ENCODE results near the gene VPS41.

The VPS41 gene

DNA sequence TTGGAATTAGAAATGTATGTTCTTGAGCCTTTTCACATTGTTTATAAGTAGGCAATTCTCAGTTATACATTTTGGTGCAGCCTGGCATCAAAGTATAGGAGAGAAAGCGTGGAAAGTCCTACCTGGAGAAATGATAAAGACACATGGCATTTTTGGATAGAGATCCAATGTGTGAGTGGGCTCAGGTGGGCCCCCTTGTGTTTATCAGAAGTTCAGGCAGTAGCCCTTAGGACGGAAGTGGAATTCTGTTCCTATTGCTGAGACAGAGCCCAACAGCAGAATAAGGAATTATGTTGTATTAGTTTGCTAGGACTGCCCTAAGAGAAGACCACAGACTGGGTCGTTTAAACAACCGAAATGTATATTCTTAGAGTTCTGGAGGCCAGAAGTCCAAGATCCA, 192.6 kb downstream of the VPS41 start:
- DNase-seq = no peak

DNA sequence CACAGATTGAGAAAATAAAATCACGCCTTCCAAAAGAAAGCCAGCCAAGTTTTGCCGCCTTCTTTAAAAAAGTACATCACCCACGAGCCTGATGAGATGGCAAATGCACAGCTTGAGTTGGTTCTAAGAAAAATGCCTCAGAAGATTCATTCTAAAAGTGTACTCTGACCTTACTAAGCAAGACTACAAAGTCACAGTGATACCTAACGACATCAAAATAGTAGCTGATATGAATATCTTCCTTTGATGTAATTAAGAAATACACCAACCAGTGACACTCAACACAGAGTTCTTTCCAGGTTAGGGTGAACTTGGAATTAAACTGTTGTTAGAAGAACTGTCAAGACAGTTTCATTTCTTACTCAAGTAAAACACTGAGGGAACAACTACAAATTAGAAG, 199.9 kb downstream of the VPS41 start:
- DNase-seq = peak; percentile 50

DNA sequence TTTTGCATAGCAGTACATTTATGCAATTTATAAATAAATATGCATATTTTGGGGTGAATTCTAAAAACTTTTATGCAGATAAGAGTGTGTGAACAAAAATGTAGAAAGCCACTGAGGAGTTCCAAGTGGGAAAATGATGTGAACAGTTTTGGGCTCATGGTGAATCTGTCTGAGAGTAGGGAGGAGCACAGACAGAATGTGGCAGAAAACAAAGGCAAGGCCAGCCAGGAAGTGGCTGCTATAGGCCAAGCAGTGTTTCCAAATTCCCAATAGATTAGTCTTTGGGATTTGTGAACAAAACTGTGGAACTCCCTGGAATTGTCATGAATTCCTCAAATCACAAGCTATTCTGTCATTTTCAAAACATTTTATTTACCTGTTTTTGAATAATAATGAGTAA, 204.2 kb downstream of the VPS41 start:
- no peak for DNase-seq

DNA sequence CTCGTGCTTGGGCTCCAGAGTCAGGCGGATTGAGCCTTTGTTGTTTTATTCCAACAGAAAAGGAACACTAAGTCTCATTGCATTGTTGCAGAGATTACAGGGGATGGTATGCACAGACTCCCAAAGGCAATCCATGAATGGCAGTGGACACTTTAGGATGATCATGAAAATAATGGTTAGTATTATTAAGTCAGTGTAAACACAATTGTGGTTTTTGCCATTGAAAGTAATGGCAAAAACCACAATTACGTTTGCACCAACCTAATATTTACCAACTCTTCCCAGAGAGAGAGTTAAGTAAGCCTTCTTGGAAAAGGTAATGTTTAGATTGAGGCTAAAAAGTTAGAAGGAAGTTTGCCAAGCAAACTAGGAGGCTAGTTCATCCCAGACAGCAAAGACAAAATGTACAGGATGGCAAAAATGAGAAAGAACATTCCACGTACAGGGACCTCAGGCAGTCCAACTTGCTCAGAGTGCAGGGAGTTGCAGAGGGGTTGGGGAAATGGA, 204.9 kb downstream of the VPS41 start:
- no peak for DNase-seq

DNA sequence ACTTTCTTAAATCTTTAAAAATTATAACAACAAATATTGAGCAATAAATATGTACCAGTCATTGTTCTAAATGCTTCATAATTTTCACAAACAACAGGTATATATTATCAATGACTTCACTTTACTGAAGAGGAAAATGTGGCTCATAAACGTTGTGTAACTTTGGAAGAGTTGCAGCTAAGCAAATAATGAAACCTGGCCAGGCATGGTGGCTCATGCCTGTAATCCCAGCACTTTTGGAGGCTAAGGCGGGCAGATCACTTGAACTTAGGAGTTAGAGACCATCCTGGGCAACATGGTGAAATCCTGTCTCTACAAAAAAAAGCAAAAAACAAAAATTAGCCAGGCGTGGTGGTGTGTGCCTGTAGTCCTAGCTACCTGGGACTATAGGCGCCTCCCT, 205.9 kb downstream of the VPS41 start:
- no peak for DNase-seq

DNA sequence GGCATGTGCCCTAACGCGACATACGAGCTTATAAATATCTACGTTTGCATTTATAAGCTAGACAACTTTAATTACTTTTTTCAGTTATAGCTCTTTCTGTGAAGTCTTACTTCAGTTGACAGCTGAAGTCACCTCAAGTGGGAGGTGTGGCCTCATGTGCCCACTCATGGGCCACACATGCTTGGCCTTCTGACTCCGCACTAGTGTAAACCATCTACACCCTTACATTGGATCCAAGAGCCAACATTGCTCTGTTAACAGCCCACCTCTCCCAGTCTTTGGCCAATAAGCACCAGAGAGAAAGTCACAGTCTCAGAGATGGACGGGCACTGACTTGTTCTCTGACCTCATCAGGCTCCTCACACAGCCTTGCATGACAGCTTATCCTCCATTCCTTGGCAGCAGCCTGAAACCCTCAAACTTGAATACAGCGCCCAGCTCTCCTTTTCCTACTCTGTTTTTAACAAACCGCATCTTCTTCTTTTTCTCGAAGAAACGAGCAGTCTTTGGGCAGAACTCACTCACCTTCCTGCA, 206.9 kb downstream of the VPS41 start:
- no peak for DNase-seq

DNA sequence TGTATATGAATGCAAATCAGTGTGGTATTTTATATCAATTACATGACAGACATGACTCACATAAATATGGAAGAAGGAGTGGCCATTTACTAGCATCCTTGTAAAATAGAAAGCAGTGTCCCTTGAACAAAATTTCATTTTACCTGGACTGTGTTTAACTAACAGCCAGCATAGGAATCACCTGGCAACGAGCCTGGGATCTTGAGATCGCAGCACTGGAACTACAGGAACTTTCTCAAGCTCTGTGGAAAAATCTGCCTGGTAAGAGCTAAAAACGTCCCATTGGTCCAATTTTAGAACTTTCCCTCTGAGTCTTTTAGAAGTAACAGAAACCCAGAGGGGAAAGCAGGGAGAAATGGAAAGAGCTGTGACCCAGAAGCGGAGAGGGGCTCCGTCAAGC, 208.9 kb downstream of the VPS41 start:
- DNase-seq = no peak

DNA sequence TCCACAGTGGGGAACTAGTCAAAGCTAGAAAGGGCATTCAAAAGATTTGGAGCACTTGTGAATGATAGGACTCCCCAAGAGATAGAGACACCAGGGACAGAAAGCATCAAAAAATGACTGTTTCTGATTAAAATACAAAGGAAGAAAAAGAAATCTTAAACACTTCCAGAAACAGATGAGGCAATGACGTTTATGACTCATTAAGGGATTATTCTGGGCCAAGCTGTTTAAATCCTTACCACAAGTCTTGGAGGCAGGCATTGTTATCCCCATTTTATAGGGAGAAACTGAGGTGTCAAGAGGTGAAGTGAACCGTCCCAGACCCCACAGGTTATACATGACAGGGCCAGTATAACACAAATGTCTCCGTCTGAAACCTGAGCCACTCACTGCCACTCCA, 209.5 kb downstream of the VPS41 start:
- no peak for DNase-seq

DNA sequence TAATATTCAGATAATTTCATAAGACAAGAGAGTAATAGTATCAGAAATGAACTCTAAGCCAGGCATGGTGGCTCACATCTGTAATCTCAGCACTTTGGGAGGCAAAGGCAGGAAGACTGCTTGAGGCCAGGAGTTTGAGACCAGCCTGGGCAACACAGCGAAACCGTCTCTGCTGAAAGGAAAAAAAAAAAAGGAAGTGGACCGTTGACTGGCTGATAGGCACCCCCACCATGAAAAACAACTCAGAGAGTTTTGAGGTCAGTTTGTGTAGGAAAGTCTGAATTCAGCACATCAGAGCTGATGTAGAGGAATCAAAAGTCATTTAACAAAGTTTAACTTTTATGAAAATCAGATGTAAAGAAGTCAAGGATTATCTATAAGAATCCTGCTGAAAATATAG, 214.7 kb downstream of the VPS41 start:
- no peak for DNase-seq

DNA sequence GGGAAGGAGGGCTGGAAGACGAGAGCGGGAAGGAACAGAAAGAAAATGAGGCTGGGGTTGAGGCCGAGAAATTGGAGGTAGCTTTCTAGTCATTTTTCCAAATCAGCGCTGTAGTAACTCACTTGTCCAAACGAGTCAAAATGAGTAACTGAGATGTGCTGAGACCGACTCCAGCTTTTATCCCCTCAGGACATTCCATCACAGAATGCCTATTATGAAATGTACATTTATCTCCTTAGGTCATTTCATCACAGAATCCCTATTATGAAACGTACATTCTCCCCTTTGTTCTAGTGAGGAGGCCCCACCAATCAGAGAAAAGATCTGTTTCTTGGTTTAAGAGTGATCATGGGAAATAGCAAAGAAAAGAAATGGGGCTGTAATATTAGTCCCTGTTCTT, 222.1 kb downstream of the VPS41 start:
- DNase-seq = no peak

DNA sequence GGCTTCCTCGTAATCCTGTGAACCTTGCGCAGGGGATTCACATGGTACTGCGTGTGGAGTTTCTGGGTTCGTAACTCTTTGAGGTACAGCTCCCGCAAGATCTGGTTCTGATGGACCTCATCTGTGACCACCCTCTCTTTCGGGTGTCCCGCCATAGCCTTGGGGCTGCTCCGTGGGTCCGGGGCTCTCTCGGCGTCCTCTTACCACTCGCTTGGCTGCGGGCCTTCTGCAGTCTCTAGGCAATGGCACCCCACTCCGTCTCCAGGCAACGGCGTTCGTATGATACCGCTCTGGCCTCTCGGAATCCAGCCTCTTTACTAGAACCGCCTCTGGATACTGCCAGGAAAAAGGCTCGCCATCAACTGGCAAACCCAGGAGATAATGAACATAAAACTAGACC, 223.1 kb downstream of the VPS41 start:
- DNase-seq = no peak

DNA sequence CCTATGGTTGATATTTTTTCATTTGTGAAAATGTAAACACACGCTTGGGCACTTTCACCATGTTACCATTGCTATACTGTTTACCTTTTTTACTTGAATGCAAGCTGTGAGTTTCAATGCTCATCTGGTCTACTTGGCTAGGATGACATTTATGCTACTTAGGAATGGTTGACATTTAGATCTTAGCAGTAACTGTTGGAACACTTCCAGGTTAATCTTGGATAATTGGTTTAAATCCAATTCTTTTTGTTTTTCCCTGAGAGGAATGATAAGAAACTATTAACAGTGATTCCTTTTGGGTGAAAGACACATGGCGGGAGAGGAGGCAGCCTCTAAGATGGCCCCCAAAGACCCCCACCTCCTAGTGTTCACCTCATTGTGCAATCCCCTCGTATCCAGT, 226.4 kb downstream of the VPS41 start:
- no peak for DNase-seq

DNA sequence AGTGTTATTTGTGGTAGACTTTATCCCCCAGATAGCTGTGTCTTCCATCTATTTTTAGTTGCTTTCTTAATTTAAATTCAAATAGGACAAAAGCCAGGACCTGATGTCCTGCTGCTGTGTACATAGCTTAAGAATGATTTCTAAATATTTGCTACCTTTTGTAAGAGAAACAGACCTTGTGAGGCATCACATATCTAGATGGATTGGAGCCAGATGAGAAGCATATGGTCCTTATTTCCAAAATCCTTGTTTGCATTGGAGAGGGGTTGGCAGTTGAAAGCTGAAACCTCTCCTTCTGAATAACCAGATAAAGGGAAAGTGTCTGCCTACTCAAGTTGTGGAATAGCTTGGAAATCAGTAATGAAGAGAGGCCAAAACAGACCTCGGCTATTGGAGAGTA, 227.1 kb downstream of the VPS41 start:
- no peak for DNase-seq

DNA sequence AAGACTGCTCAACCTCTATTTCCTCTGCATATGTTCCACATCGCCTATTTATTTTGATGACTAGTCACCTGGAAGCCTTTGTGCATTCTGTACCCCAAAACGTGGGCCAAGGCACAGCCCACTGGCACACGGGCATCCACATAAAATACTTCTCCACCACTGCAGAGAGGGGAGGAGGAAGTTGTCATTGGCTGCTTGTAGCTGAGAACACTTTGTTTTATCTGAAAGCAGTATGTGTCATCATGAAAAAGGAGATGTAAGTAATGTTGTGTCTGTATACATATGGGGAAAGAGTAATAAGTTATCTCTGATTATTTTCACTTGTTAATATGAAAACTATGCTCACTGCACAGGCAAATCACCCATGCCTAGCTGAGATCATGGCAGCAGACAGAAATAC, 229.6 kb downstream of the VPS41 start:
- DNase-seq = no peak

DNA sequence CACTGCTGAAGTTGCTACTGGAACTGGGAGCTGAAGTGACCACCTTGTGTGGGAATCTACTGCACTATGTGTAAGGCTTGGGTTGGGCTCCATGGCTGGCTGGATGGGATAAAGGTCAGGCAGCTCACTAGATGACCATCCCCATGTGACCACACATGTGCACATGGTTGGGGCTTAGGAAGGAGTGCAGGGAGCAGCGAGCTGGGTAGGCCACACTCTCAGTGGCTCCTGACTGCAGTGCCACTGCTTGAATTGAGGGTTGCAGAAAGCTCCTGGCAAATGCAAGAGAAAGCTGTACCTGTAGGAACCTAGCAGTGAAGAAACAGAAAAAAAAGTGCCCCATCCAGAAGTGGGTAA, 230.3 kb downstream of the VPS41 start:
- no peak for DNase-seq

DNA sequence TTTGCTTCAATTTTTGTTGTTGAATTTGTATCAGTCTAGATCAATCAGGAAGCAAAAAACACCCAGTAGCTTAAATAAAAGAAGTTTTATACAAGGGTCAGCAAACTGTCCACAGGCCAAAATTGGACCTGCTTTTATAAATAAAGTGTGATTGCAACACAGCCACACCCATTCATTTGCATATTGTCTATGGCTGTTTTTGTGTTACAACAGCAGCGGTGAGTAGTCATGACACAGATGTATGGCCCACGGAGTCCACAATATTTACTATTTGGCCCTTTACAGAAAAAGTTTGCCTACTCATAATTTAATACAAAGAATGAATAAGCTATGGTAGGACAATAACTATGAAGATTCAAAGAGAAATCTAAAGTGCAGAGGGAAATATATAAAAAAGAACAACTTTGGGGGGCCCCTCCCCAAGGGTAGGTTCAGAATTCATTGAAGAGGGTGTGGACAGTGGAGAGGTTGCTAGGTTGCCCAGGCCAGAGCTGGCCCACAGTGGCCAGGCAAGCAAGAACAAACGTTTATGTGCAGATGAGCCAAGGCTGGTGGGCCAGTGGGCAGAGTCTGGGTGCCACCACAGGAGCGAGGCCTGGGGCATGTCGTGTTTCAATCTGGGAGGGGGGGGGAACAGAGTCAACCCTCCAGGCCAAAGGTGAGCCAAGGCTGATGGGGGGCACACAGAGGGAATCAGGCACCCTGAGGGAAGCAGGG, 230.9 kb downstream of the VPS41 start:
- DNase-seq = no peak

DNA sequence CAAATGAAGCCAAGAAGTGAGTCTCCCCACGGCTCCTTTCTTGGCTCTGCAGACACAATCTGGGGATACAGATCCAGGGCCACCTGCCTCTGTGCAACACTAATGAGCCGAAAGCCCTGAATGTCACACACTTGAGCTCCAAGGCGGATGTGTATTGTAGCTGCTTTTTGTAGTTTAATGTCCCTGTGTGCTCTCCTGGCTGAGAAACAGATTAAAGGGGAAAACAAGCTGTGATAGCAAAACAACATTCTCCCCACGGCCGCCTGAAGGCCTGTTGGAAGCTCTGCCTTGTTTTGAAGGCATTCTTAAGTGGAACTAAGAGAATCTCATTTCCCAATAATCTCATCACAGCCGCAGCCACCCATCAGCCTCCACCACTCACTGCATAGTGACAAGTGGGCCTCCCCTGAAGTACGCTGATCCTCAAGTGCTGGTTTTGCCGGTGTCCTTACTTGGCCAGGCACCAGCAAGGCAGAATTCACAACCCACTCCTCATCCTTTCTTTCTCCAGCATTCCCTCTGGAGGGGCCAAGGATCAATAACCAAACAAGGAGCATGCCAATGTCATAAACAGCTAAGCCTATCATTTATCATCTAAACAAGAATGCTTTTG, 233.4 kb downstream of the VPS41 start:
- no peak for DNase-seq

DNA sequence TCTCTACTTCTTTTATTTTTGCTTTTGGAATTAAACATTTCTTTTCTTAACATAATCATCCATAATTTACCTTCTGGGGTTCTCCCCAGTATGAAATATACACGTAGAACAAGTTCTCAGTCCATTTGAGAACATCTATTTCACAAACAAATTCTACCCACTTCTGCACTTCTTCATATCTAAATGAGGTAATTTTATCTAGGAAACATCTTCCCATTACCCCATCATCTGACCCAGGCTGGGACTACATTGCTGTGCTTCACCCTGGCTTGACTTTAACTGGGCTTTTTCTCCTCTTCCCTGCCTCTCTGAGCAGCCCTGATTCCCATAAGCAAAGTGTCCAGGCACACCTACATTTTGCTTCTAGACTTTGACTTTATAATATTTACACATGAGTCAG, 234.5 kb downstream of the VPS41 start:
- no peak for DNase-seq

DNA sequence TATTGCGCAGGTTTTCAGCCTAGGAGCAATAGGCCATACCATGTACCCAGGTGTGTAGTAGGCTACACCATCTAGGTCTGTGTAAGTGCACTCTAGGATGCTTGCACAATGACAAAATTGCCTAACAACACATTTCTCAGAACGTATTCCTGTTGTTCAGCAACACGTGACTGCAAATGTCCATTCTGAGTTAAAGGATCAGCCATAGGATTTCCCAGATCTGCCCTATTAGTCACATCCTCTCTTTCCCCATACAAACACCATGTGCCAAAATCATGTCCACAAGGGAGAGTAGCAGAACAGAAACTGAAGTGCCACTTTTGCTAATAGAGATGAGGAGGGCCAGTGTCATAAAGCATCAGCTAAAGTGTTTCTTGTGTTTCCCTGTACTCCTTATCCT, 235.2 kb downstream of the VPS41 start:
- DNase-seq = no peak

Data from activated CD4-positive, alpha-beta T cell treated with anti-CD3 and anti-CD28 coated beads, Interleukin-10, Interleukin-2, amounts not matched to agents 100 ng/mL and 50 ng/mL, durations not matched to agents 16 hours and 8 hours (primary cell).